Left colon (tissue), 2 donors: ENCODE data around the gene ABLIM1. TPM values are rescaled to one million over a fixed set of nuclear protein-coding genes. Genes with fewer than 3 reads are reported as not detected.

Experiments used
- ATAC-seq: fragments of 200-7000 bp; cut with Tn5 transposase; one replicate; pipeline ENCODE4 v1.9.1; 2020; ENCODE audit warnings: mild to moderate bottlenecking, moderate library complexity
- DNase-seq, 2 donors: peaks; one replicate each; pipeline ENCODE4 v3.0.0-alpha.2; 2020
- intact Hi-C, 2 donors: fragments of 100-400 bp; cut with DNase I in 1 of 2; cut with micrococcal nuclease in 1 of 2; formaldehyde crosslinking; loops; one replicate each; pipeline versions ENCODE4 v1.11.2 to v1.14.0; 2022; cut with DNase I, micrococcal nuclease
- total RNA-seq, 2 donors: library from RNA; stranded (reverse); fragmentation: NEBNext Ultra II Directional; extraction: Animal tissue kit (Norgen Biotek cat#: 25700); gene quantifications; one replicate each; pipeline ENCODE4 v1.2.1, GENCODE V29; 2021
- donor health status: DM: no; HTN: no; CAD: no.
- donor health status: DM: yes; HTN: yes; CAD: no.

Gene ABLIM1
- total RNA-seq, 2 donors from 2014 or later: 107 to 118 TPM

DNA sequence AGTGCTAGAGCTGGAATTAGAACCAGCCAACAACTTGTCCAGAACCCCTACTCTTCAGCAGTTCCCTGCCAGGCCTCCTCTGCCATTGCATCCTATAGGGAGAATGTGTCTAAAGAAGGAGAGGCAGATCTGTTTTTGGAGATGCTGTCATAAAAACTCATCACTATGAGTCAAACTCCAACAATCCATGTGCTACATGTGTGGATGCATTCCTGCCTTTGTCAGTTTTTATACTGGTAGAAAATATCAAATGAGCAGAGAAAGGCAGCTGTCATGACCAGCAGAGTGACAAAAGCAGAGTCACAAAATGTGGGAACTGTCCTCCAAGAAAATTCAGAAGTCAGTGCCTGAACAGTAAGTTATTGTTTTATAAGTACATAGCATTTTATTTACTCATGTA, 93.0 kb downstream of the ABLIM1 start:
- DNase-seq: no peak

GRCh38 chr10:114561008-114561523, 97.0 kb downstream of the ABLIM1 start:
- ATAC-seq (peak; percentile 77), DNase-seq (no peak)
- intact Hi-C loops: no loop called here

More for the DNA sequence above, 93.0 kb downstream of the ABLIM1 start:
- intact Hi-C loops: no loop called here
- ATAC-seq: no peak

GRCh38 chr10:114560144-114560543, 97.9 kb downstream of the ABLIM1 start:
- no peak for DNase-seq
- peak; percentile 64 for ATAC-seq
- intact Hi-C loops: no loop called here

DNA sequence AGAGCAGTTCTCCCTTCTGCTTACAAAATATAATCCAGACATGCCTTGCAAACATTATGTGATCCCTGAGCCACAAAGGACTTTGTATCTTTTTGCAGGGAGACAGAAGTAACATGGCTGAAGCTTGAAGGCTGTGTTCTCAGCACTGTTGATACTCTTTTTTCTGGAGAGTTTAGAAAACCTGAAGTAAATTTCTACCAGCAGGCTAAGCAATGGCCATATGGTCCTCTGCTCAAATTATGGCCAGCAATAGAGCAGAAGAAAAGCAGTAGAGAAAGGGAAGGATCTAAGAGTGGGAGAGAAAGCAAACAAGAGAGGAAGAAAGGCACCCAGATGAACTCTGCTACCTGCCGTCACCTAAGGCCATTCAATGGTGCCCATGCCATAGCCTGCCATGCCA, 98.4 kb downstream of the ABLIM1 start:
- peak; percentile 24 for ATAC-seq
- no peak for DNase-seq
- intact Hi-C loops: loop anchor here in 1 of 2 donors (10.0 kb wide), 1 partner anchor 145 kb away; no protein-coding TSS in a partner anchor

- DNase-seq (no peak), ATAC-seq (no peak)
- intact Hi-C loops: loop anchor here in 1 of 2 donors (10.0 kb wide), 1 partner anchor 147 kb away; no protein-coding TSS in a partner anchor
These were observed 100.2 kb downstream of the ABLIM1 start for GRCh38 chr10:114557854-114558253.

GRCh38 chr10:114556236-114557122, 101.6 kb downstream of the ABLIM1 start:
- ATAC-seq (no peak), DNase-seq (no peak)
- intact Hi-C loops: loop anchor here in 1 of 2 donors (10.0 kb wide), 1 partner anchor 148 kb away; no protein-coding TSS in a partner anchor

GRCh38 chr10:114553436-114553835, 104.6 kb downstream of the ABLIM1 start:
- intact Hi-C loops: loop anchor here in 1 of 2 donors (5.0 to 10.0 kb wide), 2 partner anchors 151 to 234 kb away; no protein-coding TSS in a partner anchor

DNA sequence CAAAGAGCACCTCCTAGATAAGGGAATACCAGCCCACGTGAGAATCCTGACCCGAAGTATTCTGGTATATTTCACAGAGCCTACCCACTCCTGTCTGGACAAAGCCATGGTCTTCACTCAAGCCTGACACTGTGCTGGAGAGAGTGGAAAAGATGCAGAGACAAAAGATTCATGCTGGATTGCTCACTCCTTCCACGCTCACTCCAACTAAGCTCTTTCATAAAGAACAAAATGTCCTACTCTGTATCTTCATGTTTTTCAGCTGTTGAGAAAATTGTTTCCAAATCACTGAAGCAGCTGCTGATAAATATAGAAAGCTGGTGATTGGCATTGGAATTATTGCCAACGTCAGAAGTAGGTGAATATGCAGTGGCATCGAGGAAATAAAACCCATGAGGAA, 106.0 kb downstream of the ABLIM1 start:
- ATAC-seq (no peak), DNase-seq (no peak)
- intact Hi-C loops: loop anchor here in 1 of 2 donors (5.0 to 10.0 kb wide), 2 partner anchors 153 to 235 kb away; no protein-coding TSS in a partner anchor

More at GRCh38 chr10:114553436-114553835, 104.6 kb downstream of the ABLIM1 start:
- ATAC-seq (no peak), DNase-seq (no peak)

DNA sequence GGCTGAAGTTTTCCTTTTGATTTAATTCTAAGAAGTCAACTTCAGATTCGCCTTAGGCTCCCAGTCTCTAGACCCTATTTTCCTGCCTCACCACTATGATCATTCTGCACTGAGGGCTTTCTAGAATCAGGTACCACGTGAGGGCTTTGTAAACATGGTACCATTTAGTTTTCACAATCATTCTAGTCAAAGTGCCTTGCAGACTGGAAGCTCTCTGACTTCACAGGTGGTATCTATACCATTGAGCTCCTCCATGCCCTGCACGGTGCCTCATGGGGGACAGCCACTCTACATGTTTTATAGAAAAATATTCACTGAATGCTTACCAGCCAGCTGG, 106.5 kb downstream of the ABLIM1 start:
- ATAC-seq (no peak), DNase-seq (no peak)
- intact Hi-C loops: loop anchor here in 1 of 2 donors (5.0 to 10.0 kb wide), 2 partner anchors 153 to 236 kb away; no protein-coding TSS in a partner anchor

DNA sequence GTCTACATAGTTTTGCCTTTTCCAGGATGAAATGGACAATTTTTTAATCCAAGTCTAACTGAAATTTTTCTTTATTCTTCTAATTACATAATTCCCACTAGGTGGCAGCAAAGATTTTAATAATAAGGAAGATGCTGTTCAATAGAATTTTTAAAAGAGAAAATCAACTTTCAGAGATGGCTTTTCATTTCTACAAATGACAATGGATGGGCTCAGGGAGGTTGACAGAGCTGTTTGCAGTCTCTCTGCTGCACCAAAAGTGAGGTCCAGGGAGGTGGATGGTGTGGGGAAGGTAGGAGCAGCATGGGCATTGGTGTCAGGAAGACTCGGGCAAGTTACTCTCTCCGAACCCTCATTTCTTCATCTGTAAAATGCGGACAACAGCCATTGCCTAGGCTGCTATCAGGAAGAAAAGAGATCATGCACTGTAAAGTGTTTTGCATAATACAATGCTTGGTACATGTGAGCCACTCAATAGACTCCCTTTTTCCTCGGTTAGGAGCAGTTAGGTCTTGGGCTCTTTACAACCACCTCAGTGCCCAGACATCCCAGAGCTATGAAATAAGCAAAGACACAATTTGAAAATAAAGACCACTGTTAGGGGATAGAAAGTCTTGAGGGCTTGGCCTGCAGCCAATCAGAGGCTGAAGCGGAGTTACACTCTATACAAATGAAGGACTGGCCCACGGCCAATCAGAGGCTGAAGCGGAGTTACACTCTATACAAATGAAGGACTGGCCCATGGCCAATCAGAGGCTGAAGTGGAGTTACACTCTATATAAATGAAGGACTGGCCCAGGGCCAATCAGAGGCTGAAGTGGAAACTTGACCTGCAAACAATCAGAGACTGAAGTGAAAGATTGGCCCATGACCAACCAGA, 107.1 kb downstream of the ABLIM1 start:
- intact Hi-C loops: loop anchor here in 1 of 2 donors (5.0 to 10.0 kb wide), 2 partner anchors 154 to 236 kb away; no protein-coding TSS in a partner anchor
- DNase-seq: peak; percentile 82 to 83
- ATAC-seq: peak; percentile 79

DNA sequence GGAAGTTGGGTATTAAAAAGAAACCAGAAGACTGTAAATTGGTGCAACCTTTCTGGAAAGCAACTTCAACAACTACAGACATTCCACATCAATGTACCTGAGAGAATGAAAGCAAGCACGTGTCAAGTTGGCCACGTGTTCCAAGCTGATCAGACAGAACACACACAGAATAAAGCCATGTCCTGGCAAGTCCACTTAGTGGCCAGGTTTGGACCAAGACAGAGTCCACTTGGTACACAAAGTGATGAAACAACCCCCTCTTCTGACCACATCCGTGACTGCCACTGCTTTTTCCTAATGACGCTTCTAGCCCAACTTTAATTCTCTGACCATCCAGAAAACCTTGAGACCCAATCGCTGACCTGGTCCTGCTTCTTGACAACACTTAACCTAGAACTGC, 109.4 kb downstream of the ABLIM1 start:
- DNase-seq (peak; percentile 43 to 48), ATAC-seq (peak; percentile 51)
- intact Hi-C loops: loop anchor here in 1 of 2 donors (1.0 kb wide), 1 partner anchor 76 kb away; no protein-coding TSS in a partner anchor

GRCh38 chr10:114547514-114547913, 110.6 kb downstream of the ABLIM1 start:
- no peak for DNase-seq
- no peak for ATAC-seq
- intact Hi-C loops: no loop called here

DNA sequence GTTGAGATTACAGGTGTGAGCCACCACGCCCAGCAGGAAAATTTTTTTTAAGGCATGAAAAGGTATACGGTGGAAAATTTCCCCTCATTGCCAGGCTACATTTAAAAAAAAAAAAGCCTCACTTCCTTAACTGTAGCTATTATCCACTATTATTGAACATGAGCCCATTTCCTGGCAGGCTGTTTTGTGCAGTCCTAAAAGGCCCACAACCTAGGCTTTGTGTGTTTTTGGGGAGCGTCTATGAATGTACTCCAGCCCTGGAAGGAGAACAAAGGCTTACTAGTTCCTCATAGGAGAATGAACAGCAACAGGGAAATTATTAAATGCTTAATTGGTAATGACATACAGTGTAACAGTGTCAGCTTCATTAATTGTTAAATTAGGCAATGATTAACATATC, 111.0 kb downstream of the ABLIM1 start:
- intact Hi-C loops: no loop called here
- DNase-seq (no peak), ATAC-seq (peak; percentile 14)

DNA sequence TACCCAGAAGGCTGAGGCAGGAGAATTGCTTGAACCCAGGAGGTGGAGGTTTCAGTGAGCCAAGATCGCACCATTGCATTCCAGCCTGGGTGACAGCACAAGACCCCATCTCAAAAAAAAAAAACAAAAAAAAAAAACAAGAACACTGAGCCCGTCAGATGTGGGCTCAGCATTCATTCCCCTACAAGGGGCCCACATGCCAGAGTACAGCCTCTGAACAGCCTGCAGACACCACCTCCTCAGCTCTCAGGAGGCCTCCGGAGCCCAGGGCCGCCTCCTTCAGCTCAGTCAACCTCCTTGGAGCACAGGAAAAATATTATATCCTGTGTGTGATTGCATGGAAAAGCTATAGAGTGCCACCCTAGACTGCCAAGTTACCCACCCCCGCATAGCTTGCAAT, 112.3 kb downstream of the ABLIM1 start:
- ATAC-seq (no peak), DNase-seq (no peak)
- intact Hi-C loops: no loop called here

GRCh38 chr10:114545071-114545470, 113.0 kb downstream of the ABLIM1 start:
- no peak for DNase-seq
- intact Hi-C loops: no loop called here
- no peak for ATAC-seq

DNA sequence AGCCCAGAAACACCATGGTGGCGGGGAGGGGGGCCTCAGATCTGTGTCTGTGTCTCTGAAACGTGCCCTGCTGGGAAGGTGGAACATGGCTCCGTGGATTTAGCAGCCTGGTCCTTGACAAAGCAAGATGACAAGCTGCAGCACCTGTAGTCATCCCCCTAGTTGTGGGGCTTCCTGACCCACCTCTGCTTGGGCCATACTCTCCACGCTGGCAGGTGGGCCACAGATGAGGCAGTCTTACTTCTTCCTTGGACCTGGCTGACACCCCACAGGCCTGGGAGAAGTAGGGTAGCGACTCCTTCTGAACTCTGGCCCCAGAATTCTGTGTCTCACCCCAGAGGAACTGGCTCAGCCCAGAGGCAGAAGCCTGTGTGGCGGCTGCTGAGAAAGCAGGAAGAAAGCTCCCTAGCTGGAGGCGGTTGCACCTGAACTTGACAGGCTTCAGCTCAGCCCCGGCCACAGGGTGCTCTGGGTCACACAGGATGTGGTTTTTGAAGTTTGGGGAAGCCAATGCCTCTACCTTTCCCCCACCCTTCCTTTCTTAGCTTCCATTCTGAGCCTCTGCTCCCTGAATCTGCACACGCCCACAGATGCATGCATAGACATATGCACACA, 113.9 kb downstream of the ABLIM1 start:
- DNase-seq (peak; percentile 65 to 76), ATAC-seq (peak; percentile 67)
- intact Hi-C loops: no loop called here

DNA sequence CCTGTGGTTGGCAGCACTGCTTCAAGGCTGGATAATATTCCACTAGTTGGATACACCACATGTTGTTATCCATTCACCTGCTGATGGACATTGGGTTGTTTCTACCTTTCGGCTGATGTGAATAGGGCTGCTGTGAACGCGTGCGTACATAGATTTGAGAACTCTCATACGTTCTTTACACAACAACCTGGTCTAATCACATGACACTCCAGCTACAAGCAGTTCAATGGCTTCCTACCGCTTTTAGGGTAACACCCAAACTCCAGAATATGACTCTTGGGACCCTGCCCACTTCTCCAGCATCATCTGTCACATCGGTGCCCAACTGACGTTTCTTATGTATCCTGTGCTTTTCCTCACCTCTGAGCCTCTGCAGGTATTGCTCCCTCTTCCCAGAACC, 114.6 kb downstream of the ABLIM1 start:
- intact Hi-C loops: no loop called here
- ATAC-seq: no peak
- DNase-seq: no peak

- DNase-seq (no peak), ATAC-seq (no peak)
- intact Hi-C loops: no loop called here
These were observed 115.7 kb downstream of the ABLIM1 start for GRCh38 chr10:114542373-114542772.

- ATAC-seq: no peak
These were observed 116.3 kb downstream of the ABLIM1 start for GRCh38 chr10:114541797-114542160.

More at GRCh38 chr10:114541797-114542160, 116.3 kb downstream of the ABLIM1 start:
- intact Hi-C loops: no loop called here
- DNase-seq: no peak
